HEK293 (cell line): ENCODE results near the gene SIDT1.

Source experiments
- CTCF ChIA-PET: fragments of 350-600 bp; formaldehyde crosslinking; extraction: SDS; loops from one replicate; lab custom pipeline; 2021; ENCODE audit warnings: antibody characterized with exemption; lab: Yijun Ruan, JAX
- POLR2A ChIA-PET: fragments of 300-600 bp; formaldehyde crosslinking; extraction: SDS; loops from one replicate; lab custom pipeline; 2020; ENCODE audit warnings: antibody characterized with exemption, inconsistent platforms; lab: Yijun Ruan, JAX
- H3K27ac ChIP-seq: fragments of 200-500 bp; sonication (Bioruptor generic); 2 replicates; pipeline ENCODE4 v1.5.1; 2014; ENCODE audit warnings: low read depth, low read length, control low read depth, inconsistent platforms; ENCODE audit errors: extremely low read depth
- H3K36me3 ChIP-seq, 2 experiments: fragments of 200-500 bp in 1 of 2; sonication (Bioruptor generic) in 1 of 2; 1 replicate in 1 of 2; 2 replicates in 1 of 2; pipeline ENCODE4 v1.5.1; 2014 to 2017; ENCODE audit warnings: inconsistent platforms in 2 of 2, low read length in 2 of 2; ENCODE audit not compliant: control insufficient read depth in 2 of 2, insufficient read depth in 1 of 2
- H3K4me1 ChIP-seq: fragments of 200-500 bp; sonication (Bioruptor generic); 2 replicates; pipeline ENCODE4 v1.5.1; 2014; ENCODE audit warnings: mild to moderate bottlenecking, low read length, inconsistent platforms; ENCODE audit not compliant: control insufficient read depth, insufficient read depth
- H3K4me3 ChIP-seq: 2 replicates; pipeline ENCODE4 v1.5.1; 2011; ENCODE audit warnings: low read depth, mild to moderate bottlenecking, control low read depth, low read length, moderate library complexity
- H3K9me3 ChIP-seq: fragments of 200-500 bp; sonication (Bioruptor generic); 2 replicates; pipeline ENCODE4 v1.5.1; 2014; ENCODE audit warnings: low read depth, low read length, inconsistent platforms; ENCODE audit not compliant: control insufficient read depth, insufficient read depth
- GLI2 ChIP-seq: fragments of 450-650 bp; formaldehyde crosslinking; IDR thresholded peaks from 2 replicates; pipeline ENCODE4; 2017; ENCODE audit warnings: missing biosample characterization, missing genetic modification characterization, low read depth, borderline replicate concordance
- KLF9 ChIP-seq: fragments of 450-650 bp; formaldehyde crosslinking; IDR thresholded peaks from 2 replicates; pipeline ENCODE4 v1.5.1; 2016; ENCODE audit warnings: missing biosample characterization, missing genetic modification characterization, low read depth
- MYNN ChIP-seq: fragments of 450-650 bp; formaldehyde crosslinking; IDR thresholded peaks from 2 replicates; pipeline ENCODE4 v1.5.1; 2016; ENCODE audit warnings: missing biosample characterization, missing genetic modification characterization, borderline replicate concordance
- RBAK ChIP-seq: fragments of 450-650 bp; formaldehyde crosslinking; IDR thresholded peaks from 2 replicates; pipeline ENCODE4 v1.5.1; 2016; ENCODE audit warnings: missing biosample characterization, missing genetic modification characterization
- TRIM28 ChIP-seq: IDR thresholded peaks from 2 replicates; pipeline ENCODE4 v1.6.1; 2011; ENCODE audit warnings: low read length, control low read depth, borderline replicate concordance
- ZBTB21 ChIP-seq: fragments of 450-650 bp; formaldehyde crosslinking; IDR thresholded peaks from 2 replicates; pipeline ENCODE4 v1.5.1; 2017; ENCODE audit warnings: missing biosample characterization, missing genetic modification characterization
- ZNF394 ChIP-seq: fragments of 450-650 bp; formaldehyde crosslinking; IDR thresholded peaks from 2 replicates; pipeline ENCODE4 v1.5.1; 2016; ENCODE audit warnings: missing biosample characterization, missing genetic modification characterization, mild to moderate bottlenecking, moderate library complexity, borderline replicate concordance
- ZNF530 ChIP-seq: fragments of 450-650 bp; formaldehyde crosslinking; IDR thresholded peaks from 2 replicates; pipeline ENCODE4 v1.5.1; 2016; ENCODE audit warnings: low read depth, missing biosample characterization, missing genetic modification characterization
- ZNF596 ChIP-seq: fragments of 450-650 bp; IDR thresholded peaks from 2 replicates; pipeline ENCODE4 v1.5.0; 2018; ENCODE audit warnings: missing biosample characterization, mild to moderate bottlenecking, missing genetic modification characterization, moderate library complexity
- ZNF654 ChIP-seq: fragments of 450-650 bp; formaldehyde crosslinking; IDR thresholded peaks from 2 replicates; pipeline ENCODE4 v1.5.1; 2016; ENCODE audit warnings: low read depth, missing biosample characterization, missing genetic modification characterization
- ZNF776 ChIP-seq: fragments of 450-650 bp; formaldehyde crosslinking; IDR thresholded peaks from 2 replicates; pipeline ENCODE4 v1.5.0; 2017; ENCODE audit warnings: missing biosample characterization, missing genetic modification characterization, borderline replicate concordance
- TF ChIP-seq, protein P1 (sequence below): fragments of 450-650 bp; formaldehyde crosslinking; IDR thresholded peaks from 2 replicates; pipeline ENCODE4 v1.5.1; 2016; ENCODE audit warnings: missing biosample characterization, missing genetic modification characterization

The SIDT1 gene

DNA sequence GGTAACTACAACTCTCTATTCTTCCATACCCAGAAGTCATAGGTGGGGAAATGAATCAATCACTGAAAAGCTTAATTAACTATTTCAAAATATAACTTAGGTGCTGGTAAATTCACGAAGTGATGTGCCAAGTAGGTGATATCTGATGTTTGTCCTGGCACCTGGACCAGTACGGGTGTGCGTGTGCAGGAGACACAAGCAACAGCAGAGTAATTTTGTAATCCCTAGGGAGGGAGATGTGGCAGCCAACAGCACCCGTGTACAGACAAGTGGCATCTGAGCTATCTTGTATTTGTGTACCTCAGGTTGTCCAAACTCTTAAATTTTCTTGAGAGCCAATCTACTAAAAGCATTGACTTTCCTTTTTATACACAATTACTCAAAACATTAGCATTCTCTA lies 141.2 kb downstream of the SIDT1 start:
- no peak for TF ChIP-seq ZNF654 (tag by site-specific recombination)
- TF ChIP-seq MYNN (tag by site-specific recombination) = no peak
- TF ChIP-seq KLF9 (tag by site-specific recombination) = no peak
- no peak for TF ChIP-seq ZBTB21 (tag by site-specific recombination)
- TF ChIP-seq TRIM28 = no peak
- peaks cover 0 to 16% of the 10 kb centered on the region in 2 experiments; a peak in 2 of 3 replicates for H3K36me3 ChIP-seq
- H3K27ac ChIP-seq = no peak overlapping the region
- H3K4me3 ChIP-seq = no peak overlapping the region
- ChIA-PET POLR2A (no interaction called here), CTCF (no interaction called here)
- no peaks in the 10 kb centered on the region for H3K9me3 ChIP-seq
- H3K4me1 ChIP-seq = no peaks in the 10 kb centered on the region

DNA sequence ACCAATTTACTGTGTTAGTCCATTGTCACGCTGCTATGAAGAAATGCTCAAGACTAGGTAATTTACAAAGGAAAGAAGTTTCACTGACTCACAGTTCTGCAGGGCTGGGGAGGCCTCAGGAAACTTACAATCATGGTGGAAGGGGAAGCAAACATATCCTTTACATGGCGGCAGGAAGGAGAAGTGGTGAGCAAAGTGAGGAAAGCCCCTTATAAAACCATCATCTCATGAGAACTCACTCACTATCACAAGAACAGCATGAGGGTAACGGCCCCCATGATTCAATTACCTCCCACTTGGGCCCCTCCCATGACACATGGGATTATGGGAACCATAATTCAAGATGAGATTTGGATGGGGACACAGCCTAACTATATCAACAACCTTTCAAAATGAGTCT lies 143.9 kb downstream of the SIDT1 start:
- H3K27ac ChIP-seq = no peak overlapping the region
- ChIA-PET POLR2A (no interaction called here), CTCF (no interaction called here)
- H3K9me3 ChIP-seq = no peaks in the 10 kb centered on the region
- TF ChIP-seq GLI2 (no peak), ZNF394 (tag by site-specific recombination) (no peak), RBAK (no peak), ZNF776 (no peak), ZNF530 (tag by site-specific recombination) (no peak), MYNN (tag by site-specific recombination) (no peak)
- H3K36me3 ChIP-seq = peaks cover 0 to 16% of the 10 kb centered on the region in 2 experiments; a peak in 2 of 3 replicates
- no peak overlapping the region for H3K4me3 ChIP-seq
- H3K4me1 ChIP-seq = no peaks in the 10 kb centered on the region

DNA sequence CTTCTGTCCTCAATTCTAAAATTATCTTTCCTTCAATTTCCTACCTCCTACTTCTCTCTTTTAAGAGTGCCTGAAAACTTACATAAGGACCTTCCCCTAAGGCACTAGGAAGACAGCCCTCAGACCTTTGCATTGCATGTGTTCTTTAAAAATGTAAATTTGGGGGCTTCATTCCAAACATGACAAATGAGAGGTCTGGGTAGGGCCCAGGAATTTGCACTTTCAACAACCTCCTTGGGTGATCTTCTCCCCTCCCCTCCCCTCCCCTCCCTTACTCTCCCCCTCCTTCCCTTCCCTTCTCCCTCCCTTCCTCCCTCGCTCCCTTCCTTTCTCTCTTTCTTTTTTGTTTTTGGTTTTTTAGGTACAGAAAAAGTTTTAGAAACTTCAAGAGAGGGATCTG lies 145.4 kb downstream of the SIDT1 start:
- TF ChIP-seq, protein P1, sequence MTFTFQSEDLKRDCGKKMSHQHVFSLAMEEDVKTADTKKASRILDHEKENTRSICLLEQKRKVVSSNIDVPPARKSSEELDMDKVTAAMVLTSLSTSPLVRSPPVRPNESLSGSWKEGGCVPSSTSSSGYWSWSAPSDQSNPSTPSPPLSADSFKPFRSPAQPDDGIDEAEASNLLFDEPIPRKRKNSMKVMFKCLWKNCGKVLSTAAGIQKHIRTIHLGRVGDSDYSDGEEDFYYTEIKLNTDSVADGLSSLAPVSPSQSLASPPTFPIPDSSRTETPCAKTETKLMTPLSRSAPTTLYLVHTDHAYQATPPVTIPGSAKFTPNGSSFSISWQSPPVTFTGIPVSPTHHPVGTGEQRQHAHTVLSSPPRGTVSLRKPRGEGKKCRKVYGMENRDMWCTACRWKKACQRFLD (tag by site-specific recombination) = no peak
- TF ChIP-seq, all 188 proteins: peak for 0
- Histone ChIP-seq H3K9me3 (no peaks in the 10 kb centered on the region), H3K36me3 (peaks cover 0 to 16% of the 10 kb centered on the region in 2 experiments; a peak in 1 of 3 replicates), H3K27ac (no peak overlapping the region), H3K4me3 (no peak overlapping the region), H3K4me1 (no peaks in the 10 kb centered on the region)
- ChIA-PET CTCF (no interaction called here), POLR2A (no interaction called here)

DNA sequence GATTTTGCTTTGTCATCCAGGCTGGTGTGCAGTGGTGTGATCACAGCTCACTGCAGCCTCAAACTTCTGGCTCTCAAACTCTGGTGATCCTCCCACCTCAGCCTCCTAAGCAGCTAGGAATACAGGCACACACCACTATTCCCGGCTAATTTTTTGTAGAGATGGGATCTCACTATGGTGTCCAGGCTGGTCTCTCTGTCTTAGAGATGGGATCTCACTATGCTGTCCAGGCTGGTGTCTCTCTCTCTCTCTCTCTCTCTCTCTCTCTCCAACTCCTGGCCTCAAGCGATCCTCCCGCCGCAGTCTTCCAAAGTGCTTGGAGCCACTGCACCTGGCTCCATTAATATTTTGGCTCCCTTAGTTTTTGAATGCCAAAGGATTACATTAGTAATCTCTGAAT lies 146.4 kb downstream of the SIDT1 start:
- Histone ChIP-seq H3K4me3 (no peak overlapping the region), H3K27ac (no peak overlapping the region), H3K4me1 (no peaks in the 10 kb centered on the region), H3K36me3 (peaks cover 0 to 13% of the 10 kb centered on the region in 2 experiments; a peak in 1 of 3 replicates), H3K9me3 (no peaks in the 10 kb centered on the region)
- ChIA-PET POLR2A (no interaction called here), CTCF (interaction anchor here (0.7 kb wide), 1 partner anchor 49 kb away, joined by 4 read pairs; no protein-coding TSS in a partner anchor)
- no peak for TF ChIP-seq RBAK
- TF ChIP-seq ZNF596 (tag by site-specific recombination) = peak; percentile 28; the same call in 1 of the 2 replicates
